Putamen (tissue), 1 donor: ENCODE measurements around the gene ENDOU.

Source experiments
- DNase-seq: peaks from one replicate; pipeline ENCODE4 v3.0.0-alpha.2; 2016; ENCODE audit warnings: low spot score

Gene ENDOU

DNA sequence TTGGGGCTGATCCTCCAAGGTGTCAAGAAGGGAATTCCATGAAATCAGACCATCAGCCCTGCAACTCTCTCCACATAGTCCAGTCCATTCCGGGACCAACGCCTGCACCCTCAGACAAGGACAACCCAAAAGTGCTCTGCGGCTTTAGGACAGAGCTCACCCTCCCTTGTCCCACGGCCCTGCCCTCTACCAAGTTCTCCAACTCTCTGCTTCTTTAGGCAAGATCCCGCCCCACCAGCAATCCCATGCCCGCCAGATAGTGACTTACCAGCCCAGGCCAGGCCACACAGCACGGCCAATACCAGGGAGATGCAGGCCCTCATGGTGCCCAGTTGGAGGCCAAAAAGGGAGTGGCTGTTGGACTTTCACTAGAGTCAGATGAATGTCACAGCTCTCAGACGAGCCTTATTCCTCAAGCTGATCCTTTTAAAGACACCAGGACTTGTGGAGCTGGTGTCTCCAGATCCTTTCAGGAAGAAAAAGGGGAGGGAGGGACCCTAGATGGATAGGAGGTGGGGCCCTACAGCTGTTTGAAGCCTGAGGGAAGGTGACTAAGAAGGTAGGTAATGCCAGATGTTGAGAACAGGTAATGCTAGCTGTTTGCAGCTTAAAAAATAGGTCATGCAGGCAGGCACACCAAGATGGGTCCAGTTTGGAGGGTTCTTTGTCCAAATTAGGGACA is at the start of gene ENDOU:
Gene ENDOU, minus strand, starts transcription at position 400 of the 682 bp plus-strand sequence. Its CDS starts 77 bp downstream, at position 323.
- no peak for DNase-seq

- no peak for DNase-seq
Observed at GRCh38 chr12:47774663-47775062, 49.4 kb upstream of the ENDOU start.

DNA sequence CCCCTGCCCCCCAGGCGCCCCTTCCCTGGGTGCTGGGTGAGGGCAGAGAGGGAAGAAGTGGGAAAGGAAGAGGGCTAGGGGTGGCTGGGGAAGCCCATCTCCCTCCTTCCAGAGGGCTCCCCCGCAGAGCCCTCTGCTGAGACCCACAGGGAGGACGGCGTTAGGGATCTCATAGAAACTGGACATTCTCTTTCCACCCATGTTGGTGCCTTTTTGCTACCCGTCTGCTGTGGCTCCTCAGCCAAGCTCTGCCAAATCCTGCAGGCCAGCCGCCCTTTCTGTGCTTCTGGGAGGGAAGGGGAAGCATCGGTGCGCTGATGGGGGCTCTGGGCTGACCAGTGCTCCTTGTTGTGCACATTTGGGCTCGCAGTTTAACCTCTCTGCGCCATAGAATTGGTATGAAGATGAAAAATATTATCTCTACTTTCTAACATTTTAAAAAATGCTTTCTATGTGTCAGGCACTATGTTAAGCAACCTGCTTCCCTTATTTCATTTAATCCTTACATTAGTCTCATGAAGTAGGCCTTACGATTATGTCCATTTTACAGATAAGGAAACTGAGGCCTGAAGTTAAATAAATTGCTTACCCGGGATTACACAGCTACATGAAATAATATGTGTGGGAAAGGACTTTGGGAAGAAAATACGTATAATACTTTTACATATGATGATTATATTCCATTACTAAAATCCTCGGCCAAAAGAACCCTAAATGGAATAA is 48.7 kb upstream of the ENDOU start:
- DNase-seq, result no peak

- DNase-seq, result peak; percentile 80
Observed at GRCh38 chr12:47773062-47773857, 48.0 kb upstream of the ENDOU start, which contains the start of gene SLC48A1. SLC48A1 (plus strand) TSS chr12:47773238; CDS start chr12:47773305, 67 bp downstream.

- DNase-seq, result no peak
Observed at GRCh38 chr12:47772738-47773061, 47.4 kb upstream of the ENDOU start.

- DNase-seq, result no peak
Observed at GRCh38 chr12:47772094-47772660, 46.9 kb upstream of the ENDOU start.

DNA sequence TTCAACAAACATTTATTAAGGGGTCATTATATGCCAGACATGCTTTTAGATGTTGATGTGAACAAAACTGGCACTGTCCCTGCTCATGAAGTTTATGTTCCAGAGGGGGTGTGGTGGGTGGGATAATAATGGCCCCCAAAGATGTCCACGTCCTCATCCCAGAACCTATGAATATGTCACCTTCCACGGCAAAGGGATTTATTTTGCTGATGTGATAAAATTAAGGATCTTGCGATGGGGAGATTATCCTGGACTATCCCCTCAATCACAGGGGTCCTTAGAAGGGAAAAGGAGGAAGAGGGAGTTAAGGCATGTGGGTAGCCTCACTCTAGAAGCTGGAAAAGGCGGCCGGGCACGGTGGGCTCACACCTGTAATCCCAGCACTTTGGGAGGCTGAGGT is 46.0 kb upstream of the ENDOU start:
- no peak for DNase-seq

- no peak for DNase-seq
Observed at GRCh38 chr12:47770086-47770726, 44.9 kb upstream of the ENDOU start.

DNA sequence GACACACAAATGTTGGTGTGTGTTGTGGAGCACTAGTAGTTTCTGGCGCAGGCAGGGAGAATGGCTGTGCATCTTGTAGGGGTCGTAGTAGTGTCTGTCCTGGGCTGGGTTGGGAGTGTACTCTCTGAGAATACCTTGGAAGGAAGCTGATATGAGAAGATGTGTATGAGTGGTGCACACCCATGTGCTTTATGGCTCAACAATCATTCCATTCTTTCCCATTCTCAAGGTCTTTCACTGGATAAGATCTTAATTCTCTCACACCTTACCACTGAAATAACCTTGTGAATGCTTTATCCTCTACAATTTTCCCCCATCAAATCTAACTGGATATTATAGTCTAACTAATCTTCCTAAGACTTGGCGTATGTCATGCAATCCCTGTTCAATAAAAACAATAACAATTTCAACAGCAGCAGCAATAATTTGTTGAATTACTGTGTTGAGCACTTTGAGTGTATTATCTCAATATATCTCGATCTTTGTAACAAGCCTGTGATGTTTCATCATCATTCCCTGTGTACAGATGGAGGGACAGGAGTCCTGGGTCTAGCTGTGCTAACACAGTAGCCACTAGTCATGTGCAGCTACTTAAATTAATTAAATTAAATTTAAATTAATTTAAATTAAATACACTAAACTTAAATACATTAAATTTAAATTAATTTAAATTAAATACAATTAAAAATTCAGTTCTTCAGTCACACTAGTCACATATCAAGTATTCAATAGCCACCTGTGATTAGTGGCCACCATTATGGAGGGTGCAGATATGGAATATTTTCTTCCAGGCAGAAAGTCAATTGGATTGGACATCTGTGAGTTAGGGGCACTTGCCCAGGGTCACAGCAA is 44.2 kb upstream of the ENDOU start:
- no peak for DNase-seq

DNA sequence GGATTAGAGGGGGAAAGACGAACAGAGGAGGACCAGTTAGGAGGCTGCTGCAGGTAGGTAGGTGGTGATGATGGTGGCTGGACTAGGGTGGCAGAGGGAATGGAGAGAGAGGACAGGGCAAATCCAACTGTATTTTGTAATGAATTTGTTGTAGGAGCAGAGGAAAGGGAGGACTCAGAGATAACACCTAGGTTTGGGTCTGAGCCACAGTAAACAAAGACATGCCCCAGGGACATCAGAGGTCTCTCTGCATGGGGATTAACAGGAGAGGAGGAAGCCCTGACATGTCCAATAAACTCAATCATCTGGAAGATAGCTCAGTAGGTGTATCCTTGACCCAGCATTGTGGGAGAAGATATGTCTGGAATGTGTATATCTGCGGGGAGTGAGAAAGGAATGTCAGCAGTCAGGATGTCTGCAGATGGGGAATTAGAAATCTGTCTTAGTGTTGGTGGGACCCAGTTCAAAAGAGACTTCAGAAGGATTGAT is 43.1 kb upstream of the ENDOU start:
- DNase-seq, result no peak

- DNase-seq, result no peak
Observed at GRCh38 chr12:47767216-47767724, 42.0 kb upstream of the ENDOU start.

DNA sequence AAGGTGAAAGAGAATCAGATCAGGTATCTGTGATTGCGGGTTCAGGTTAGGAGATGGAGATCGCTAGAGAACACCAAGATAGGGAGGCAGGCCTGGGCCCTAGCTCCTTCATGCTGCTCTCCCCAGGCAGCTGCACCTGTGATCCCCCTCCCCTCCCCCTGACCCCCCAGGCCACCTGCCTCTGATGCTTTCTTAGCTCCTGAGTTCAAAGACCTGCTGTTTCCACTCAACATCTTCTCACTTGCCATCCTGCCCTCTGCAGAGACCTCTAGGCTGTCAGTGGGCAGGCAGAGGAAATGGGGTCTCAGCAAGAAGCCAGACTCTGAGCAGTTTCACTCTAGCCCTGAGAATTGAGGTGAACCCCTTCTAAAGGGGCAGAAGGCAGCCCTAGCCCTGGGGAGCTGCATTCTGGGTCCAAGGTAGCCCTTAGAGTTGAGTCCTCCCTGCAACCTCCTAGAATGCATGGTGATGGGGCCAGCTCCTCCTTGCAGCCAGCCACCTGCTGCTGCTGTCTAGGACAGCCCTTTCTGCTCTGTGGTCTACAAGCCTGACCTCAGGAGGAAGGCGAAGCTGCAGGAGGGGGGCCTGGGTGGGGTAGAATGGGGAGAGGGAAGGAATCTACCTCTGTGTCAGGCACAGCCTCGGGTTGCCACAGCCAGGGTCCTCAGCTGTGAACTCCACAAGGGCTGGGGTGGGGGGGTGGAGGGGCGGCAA is 41.4 kb upstream of the ENDOU start:
- DNase-seq, result no peak

DNA sequence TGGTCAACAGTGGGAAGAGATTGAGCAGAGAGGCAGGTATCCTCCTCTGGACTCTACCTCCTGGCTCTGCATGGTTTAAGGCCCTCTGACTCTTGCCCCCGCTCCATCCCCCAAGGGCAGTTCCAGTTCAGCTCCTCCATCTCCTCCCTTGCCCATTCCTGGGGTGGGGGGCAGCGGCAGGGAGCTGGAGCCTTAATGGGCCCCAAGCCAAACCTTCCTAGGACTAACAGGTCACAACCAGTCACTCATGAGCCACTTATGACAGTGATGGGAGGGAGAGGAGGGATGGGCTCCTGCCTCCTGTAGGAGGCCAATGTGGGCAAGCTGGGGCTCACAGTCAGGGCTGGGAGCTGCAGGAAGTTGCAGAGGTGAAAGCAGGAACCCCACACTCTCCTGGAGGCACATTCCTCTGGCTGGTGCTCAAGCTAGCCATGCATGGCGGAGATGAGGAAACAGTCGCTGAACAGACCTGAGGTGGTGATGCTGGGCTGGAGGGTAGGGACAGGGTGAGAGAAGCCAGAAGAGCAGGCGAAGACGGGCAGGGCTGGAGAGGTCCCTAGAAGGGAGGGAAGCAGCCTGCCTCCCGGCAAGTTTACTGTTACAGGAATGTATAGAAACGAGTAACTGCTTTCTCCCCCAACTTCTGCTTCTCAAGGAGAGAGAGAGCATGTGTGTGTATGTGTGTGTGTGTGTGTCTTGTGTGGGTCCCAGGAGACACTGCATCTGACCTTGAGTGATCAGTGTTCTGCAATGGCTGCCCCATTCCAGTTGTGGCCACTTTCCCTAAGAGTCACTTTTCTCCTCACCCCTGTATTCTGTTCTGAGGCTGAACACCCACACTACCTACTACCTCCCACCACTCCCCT is 38.4 kb upstream of the ENDOU start:
- DNase-seq, result no peak

GRCh38 chr12:47762850-47763465 is 37.7 kb upstream of the ENDOU start:
- no peak for DNase-seq

GRCh38 chr12:47758834-47759690 is 33.8 kb upstream of the ENDOU start, which contains the start of gene RAPGEF3:
RAPGEF3 (minus strand) TSS chr12:47758880; CDS start chr12:47758556, 324 bp downstream.
- DNase-seq, result peak; percentile 91

DNA sequence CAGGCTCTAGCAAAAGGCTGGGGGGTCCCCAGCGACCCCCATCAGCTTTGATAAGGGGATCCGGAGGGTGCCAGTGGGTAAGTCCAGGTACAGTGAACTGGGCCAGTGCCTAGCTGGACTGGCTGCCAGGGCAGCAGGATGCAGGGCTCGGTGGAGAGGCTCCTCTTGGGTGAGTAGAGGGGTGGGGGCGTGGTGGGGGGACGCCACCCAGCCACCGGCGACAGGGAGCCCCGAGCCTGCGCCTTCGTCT is 33.2 kb upstream of the ENDOU start:
- DNase-seq, result no peak

DNA sequence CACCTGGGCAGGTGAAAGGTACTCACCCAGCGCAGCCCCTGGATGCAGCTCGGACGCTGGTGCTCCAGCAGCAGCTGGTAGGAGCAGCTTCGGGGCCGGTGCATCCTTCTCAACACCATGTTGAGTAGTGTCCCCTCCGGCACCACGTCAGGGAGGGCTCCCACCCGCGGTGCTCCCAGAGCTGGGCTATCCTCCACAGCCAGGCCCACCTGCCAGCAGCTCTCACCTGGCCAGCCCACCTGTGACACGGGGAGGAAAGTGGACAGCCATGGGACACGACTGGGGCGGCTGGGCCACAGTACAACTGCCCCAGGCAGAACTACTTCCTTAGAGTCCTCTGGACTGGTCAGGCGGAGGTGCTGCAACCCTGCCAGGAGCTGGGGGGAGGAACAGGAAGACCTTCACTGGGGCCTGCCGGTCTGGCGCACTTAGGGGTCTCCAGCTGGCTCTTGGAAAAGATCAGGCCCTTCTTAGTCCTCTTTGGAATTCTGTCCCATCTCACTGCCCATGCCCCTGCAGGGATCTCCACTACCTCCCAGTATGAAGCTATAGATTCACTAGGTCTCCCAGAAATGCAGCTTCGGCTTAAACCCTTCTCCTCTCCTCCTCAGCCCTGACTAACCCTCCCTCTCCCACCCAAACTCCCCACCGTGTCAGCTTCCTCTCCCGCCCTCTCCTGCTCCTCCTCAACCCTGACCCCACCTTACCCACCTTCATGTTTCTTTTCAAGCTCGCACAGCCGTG is 32.7 kb upstream of the ENDOU start:
- no peak for DNase-seq
